OCI-M2 (cell line): Measurements from ENCODE around the gene NANOG.
"Not testable (repeated sequence)": the region's sequence is repeated elsewhere in the genome, so short reads cannot be mapped to it uniquely, and the experiment has no call there.

Experiments
- DNase-seq: peaks from one replicate; lab custom pipeline; 2025; ENCODE audit not compliant: unreplicated experiment; lab: John Stamatoyannopoulos, UW

NANOG gene

DNA sequence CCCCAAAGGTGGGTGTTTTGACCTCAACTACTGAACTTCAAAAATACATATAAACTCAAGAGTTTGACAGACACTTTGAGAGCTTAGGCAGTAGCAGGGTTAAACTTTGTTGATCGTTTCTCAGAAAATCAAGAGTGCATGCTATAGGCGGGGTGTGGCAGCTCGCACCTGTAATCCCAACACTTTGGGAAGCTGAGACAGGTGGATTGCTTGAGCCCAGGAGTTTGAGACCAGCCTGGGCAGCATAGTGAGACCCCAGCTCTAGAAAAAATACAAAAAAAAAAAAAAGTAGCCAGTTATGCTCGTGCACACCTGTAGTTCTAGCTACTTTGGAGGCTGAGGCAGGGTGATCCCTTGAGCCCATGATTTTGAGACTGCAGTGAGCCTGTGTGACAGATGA is 12.3 kb downstream of the NANOG start:
- DNase-seq = no peak

- DNase-seq = not testable (repeated sequence)
These were observed 17.1 kb downstream of the NANOG start for GRCh38 chr12:7806319-7806718.

DNA sequence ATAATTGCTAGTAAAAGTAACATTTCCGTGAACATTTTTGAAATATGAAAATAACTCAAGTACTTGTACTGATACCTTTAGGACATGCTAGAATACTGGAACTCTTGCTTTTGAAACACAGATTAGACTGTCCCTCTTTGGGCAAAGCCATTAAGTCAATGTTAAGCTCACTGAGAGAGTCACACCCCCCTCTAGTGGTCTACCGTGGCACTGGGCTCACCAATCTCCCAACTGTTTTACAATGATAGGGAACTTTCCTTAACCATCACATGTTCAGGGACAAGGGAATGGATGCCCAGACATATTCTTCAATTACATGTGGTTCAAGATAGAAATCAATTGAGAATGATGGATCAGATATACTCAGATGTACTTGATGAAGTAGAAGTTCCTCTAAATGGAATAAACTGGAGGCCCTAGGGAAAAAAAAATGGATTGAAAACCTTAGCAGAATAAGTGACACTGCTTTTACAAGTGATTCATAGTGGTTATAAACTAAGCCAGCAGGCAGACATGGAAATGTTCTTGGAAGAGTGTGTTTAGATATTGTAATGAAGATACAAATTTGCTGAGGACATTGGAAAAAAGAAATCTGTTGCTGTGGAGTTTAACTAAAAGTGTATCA is 17.8 kb downstream of the NANOG start:
- DNase-seq = peak; percentile 59

- DNase-seq = not testable (repeated sequence)
These were observed 36.6 kb downstream of the NANOG start for GRCh38 chr12:7825754-7826153.

- not testable (repeated sequence) for DNase-seq
These were observed 40.5 kb downstream of the NANOG start for GRCh38 chr12:7829737-7830136.

- DNase-seq = no peak
These were observed 43.0 kb downstream of the NANOG start for GRCh38 chr12:7832059-7832696.

DNA sequence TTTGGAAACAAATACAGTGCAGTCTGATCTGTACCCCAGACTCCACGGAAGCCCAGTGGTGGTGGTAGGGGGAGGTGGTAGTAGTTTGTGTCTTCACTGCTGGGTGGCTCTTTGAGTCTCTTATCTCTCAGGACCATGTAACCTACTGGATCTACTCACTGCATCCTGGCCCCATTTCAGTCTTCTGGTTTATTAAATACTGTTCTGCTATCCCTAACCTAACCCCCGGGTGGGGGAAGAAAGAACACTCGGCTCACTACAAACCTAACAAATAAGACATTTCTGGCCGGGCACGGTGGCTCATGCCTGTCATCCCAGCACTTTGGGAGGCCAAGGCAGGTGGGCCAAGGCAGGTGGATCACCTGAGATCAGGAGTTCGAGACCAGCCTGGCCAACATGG is 44.0 kb downstream of the NANOG start:
- not testable (repeated sequence) for DNase-seq

DNA sequence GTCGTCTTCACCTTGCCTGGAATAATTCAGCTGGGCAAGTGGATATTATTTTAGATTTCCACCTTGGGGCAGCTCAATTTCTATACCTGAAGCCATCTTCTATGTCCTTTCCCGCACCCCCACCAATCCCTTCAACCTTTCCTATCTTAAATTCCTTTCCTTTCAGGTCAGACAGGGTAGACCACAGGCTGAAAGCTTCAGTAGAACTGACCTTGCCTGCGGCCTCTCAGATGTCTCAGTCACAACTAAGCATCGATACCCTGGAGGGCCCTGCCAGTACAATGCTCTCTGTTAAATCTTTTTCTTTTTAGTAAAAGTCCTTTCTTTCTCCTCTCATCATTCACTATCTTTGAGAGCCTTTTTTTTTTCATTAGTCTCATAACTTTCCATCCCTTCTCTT is 44.6 kb downstream of the NANOG start:
- DNase-seq = no peak

- no peak for DNase-seq
These were observed 45.5 kb downstream of the NANOG start for GRCh38 chr12:7834701-7835100.

DNA sequence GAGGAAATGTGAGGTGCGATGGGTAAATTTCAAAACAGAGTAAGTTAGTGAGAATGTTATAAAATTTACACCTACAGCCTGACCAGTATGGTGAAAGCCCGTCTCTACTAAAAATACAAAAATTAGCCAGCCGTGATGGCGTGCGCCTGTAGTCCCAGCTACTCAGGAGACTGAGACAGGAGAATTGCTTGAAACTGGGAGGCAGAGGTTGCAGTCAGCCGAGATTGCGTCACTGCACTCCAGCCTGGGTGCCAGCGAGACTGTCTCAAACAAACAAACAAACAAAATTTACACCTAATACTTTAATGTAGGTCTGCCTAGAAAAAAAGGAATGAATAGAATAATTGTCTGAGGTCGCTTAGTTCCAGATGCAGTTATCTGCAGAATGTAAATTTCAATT is 45.9 kb downstream of the NANOG start:
- DNase-seq = no peak

DNA sequence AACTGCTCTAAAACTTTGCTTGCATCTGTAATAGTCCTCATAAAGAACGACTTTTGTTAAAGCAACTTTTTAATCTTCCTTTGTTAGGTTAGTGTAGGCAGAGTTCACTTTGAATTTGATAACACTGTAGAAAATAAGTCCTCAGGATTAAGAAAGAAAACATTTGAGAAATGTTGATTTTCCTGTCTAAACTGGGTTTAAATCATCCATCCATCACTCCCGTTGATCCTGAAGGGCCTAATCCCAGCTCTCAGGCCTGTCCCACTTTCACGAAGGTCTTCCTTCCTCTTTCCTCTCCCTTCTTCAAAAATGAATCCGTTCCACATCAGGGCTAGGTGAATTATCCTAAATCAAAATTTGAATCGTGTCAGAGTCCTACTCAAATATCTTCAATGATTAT is 46.6 kb downstream of the NANOG start:
- no peak for DNase-seq

GRCh38 chr12:7837366-7837765 is 48.2 kb downstream of the NANOG start:
- DNase-seq = no peak

DNA sequence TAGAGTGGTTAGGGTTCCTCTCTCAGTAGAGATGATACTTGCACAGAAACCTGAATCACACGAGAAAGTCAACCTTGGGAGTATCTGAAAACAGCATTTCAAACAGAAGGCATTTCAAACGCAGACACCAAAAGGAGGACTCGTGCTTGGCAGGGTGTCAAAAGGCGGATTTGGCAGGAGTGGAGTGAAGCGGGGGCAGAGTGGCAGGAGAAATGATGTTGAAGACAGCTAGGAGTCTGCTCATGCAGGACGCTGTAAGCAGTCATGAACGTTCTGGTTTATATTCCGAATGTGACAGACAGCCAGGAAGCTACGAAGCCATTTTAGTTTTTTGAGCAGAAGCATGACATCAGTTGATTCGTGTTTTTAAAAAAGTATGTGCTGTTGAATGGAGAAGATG is 50.0 kb downstream of the NANOG start:
- DNase-seq = not testable (repeated sequence)

- DNase-seq = not testable (repeated sequence)
These were observed 50.6 kb downstream of the NANOG start for GRCh38 chr12:7839848-7840247.

DNA sequence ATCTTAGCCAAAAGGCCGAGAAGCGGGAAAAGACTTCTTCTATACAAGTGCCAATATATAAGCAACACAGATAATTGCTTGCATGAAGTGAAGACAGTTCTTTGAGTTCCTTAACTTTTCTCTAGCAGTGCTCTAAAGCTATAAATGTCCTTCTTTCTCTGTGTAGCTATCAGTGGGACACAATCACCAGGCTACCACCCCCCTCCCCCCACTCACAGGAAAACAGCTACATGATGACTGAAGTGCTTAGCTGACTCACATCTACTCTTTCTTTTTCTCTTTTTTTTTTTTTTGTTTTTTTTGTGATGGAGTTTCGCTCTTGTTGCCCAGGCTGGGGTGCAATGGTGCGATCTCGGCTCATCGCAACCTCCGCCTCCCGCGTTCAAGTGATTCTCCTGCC is 53.2 kb downstream of the NANOG start:
- DNase-seq = not testable (repeated sequence)

DNA sequence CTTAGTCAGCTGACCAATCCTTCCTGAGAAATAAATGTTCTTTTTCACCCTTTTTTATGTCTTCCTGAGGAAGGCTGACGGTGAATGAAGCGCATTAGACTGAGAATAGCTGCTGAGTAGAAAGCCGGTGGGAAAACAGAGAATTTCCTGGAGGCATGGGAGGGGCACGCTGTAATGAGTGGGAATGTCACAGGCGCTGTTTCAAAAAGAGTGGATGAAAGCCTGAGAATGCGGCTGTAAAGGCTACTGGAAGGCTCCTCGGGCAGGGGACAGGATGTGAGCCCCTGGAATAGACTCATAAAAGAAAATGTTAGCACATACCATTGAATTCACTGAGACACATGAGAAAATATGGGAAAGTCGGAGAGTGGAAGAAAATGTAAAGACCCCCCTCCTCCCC is 53.9 kb downstream of the NANOG start:
- not testable (repeated sequence) for DNase-seq

GRCh38 chr12:7843583-7843982 is 54.4 kb downstream of the NANOG start:
- not testable (repeated sequence) for DNase-seq

- no peak for DNase-seq
These were observed 54.9 kb downstream of the NANOG start for GRCh38 chr12:7844116-7844515.

- not testable (repeated sequence) for DNase-seq
These were observed 58.3 kb downstream of the NANOG start for GRCh38 chr12:7847226-7848097.

DNA sequence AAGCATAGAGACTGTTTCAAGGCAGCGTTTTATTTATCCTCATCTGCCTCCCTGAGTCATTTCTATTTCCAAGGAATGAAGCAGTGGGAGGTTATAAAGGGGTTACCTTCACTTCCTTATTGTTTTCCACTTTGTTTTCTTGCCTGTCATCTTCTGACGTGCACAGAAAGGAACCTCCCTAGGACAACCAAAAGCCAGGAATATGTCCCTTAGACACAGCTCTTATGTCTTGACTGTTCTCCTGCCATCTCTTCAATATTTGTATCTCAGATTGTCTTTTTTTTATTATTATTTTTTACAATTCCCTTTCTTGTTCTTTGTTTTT is 58.9 kb downstream of the NANOG start:
- not testable (repeated sequence) for DNase-seq
